Measurements from ENCODE around the gene ZMAT3. TPM values are rescaled to one million over a fixed set of nuclear protein-coding genes. Genes with fewer than 3 reads are reported as not detected.
"Not testable (repeated sequence)": the region's sequence is repeated elsewhere in the genome, so short reads cannot be mapped to it uniquely, and the experiment has no call there.

The ZMAT3 gene
- total RNA-seq, 2 donors from 2014 or later: 18.1 to 19.0 TPM

GRCh38 chr3:179056326-179056725 is 15.3 kb downstream of the ZMAT3 start:
- Mint-ChIP-seq H3K4me3 (no peak overlapping the region), H3K36me3 (ENCODE audit: low read depth) (peaks cover 4% of the 10 kb centered on the region), H3K27ac (no peak overlapping the region), H3K4me1 (peaks cover 18% of the 10 kb centered on the region), H3K27me3 (no peaks in the 10 kb centered on the region)
- H3K9me3 ChIP-seq (ENCODE audit: control insufficient read depth, low read length, poor library complexity, severe bottlenecking): no peaks in the 10 kb centered on the region
- DNase-seq (no peak), ATAC-seq (no peak)

- DNase-seq; H3K27me3 Mint-ChIP-seq; H3K9me3 ChIP-seq (ENCODE audit: control insufficient read depth, low read length, poor library complexity, severe bottlenecking); ATAC-seq; H3K36me3 Mint-ChIP-seq (ENCODE audit: low read depth); H3K27ac Mint-ChIP-seq; H3K4me3 Mint-ChIP-seq: not testable (repeated sequence)
- peaks cover 17% of the 10 kb centered on the region for H3K4me1 Mint-ChIP-seq
Observed at GRCh38 chr3:179054565-179054964, 17.0 kb downstream of the ZMAT3 start.

GRCh38 chr3:179046497-179047353 is 24.9 kb downstream of the ZMAT3 start:
- Mint-ChIP-seq H3K4me1 (peaks cover 31% of the 10 kb centered on the region), H3K36me3 (ENCODE audit: low read depth) (peaks cover 8% of the 10 kb centered on the region), H3K27ac (no peak overlapping the region), H3K4me3 (no peak overlapping the region), H3K27me3 (no peaks in the 10 kb centered on the region)
- no peaks in the 10 kb centered on the region for H3K9me3 ChIP-seq (ENCODE audit: control insufficient read depth, low read length, poor library complexity, severe bottlenecking)
- ATAC-seq (no peak), DNase-seq (no peak)

- no peak overlapping the region for H3K27ac Mint-ChIP-seq
- H3K4me3 Mint-ChIP-seq: no peak overlapping the region
Observed at GRCh38 chr3:179045719-179046402, 25.7 kb downstream of the ZMAT3 start.

GRCh38 chr3:179038899-179039251 is 32.7 kb downstream of the ZMAT3 start:
- not testable (repeated sequence) for H3K27me3 Mint-ChIP-seq; H3K27ac Mint-ChIP-seq; H3K36me3 Mint-ChIP-seq (ENCODE audit: low read depth); DNase-seq; H3K9me3 ChIP-seq (ENCODE audit: control insufficient read depth, low read length, poor library complexity, severe bottlenecking); ATAC-seq
- H3K4me1 Mint-ChIP-seq: peaks cover 23% of the 10 kb centered on the region
- peak overlapping the region; percentile 70 for H3K4me3 Mint-ChIP-seq

More at GRCh38 chr3:179045719-179046402, 25.7 kb downstream of the ZMAT3 start:
- H3K4me1 Mint-ChIP-seq: peaks cover 34% of the 10 kb centered on the region
- DNase-seq (no peak), ATAC-seq (no peak)
- H3K27me3 Mint-ChIP-seq: no peaks in the 10 kb centered on the region
- no peaks in the 10 kb centered on the region for H3K9me3 ChIP-seq (ENCODE audit: control insufficient read depth, low read length, poor library complexity, severe bottlenecking)
- peaks cover 11% of the 10 kb centered on the region for H3K36me3 Mint-ChIP-seq (ENCODE audit: low read depth)

- peak; percentile 25 for ATAC-seq
Observed at GRCh38 chr3:179038216-179038898, 33.3 kb downstream of the ZMAT3 start.

GRCh38 chr3:179037351-179037750 is 34.3 kb downstream of the ZMAT3 start:
- Mint-ChIP-seq H3K27me3 (no peaks in the 10 kb centered on the region), H3K36me3 (ENCODE audit: low read depth) (peaks cover 3% of the 10 kb centered on the region), H3K4me3 (peak overlapping the region; percentile 70), H3K27ac (no peak overlapping the region), H3K4me1 (peaks cover 23% of the 10 kb centered on the region)
- ATAC-seq (peak; percentile 96), DNase-seq (peak; percentile 18 to 23 (median 21))
- no peaks in the 10 kb centered on the region for H3K9me3 ChIP-seq (ENCODE audit: control insufficient read depth, low read length, poor library complexity, severe bottlenecking)

More at GRCh38 chr3:179038216-179038898, 33.3 kb downstream of the ZMAT3 start:
- H3K36me3 Mint-ChIP-seq (ENCODE audit: low read depth): peaks cover 3% of the 10 kb centered on the region
- no peaks in the 10 kb centered on the region for H3K27me3 Mint-ChIP-seq
- peaks cover 23% of the 10 kb centered on the region for H3K4me1 Mint-ChIP-seq
- no peak overlapping the region for H3K27ac Mint-ChIP-seq
- no peaks in the 10 kb centered on the region for H3K9me3 ChIP-seq (ENCODE audit: control insufficient read depth, low read length, poor library complexity, severe bottlenecking)
- no peak for DNase-seq
- H3K4me3 Mint-ChIP-seq: peak overlapping the region; percentile 70

- peak overlapping the region; percentile 70 for H3K4me3 Mint-ChIP-seq
- no peak overlapping the region for H3K27ac Mint-ChIP-seq
- H3K9me3 ChIP-seq (ENCODE audit: control insufficient read depth, low read length, poor library complexity, severe bottlenecking): no peaks in the 10 kb centered on the region
- peaks cover 23% of the 10 kb centered on the region for H3K4me1 Mint-ChIP-seq
- H3K27me3 Mint-ChIP-seq: no peaks in the 10 kb centered on the region
- ATAC-seq: no peak
- DNase-seq: no peak
- H3K36me3 Mint-ChIP-seq (ENCODE audit: low read depth): peaks cover 3% of the 10 kb centered on the region
Observed at GRCh38 chr3:179036626-179037300, 34.8 kb downstream of the ZMAT3 start.

- ATAC-seq (no peak), DNase-seq (no peak)
- no peak overlapping the region for H3K4me3 Mint-ChIP-seq
- H3K9me3 ChIP-seq (ENCODE audit: control insufficient read depth, low read length, poor library complexity, severe bottlenecking): no peaks in the 10 kb centered on the region
- H3K4me1 Mint-ChIP-seq: peaks cover 22% of the 10 kb centered on the region
- H3K36me3 Mint-ChIP-seq (ENCODE audit: low read depth): no peaks in the 10 kb centered on the region
- no peak overlapping the region for H3K27ac Mint-ChIP-seq
- H3K27me3 Mint-ChIP-seq: no peaks in the 10 kb centered on the region
Observed at GRCh38 chr3:179036226-179036625, 35.4 kb downstream of the ZMAT3 start.

- Mint-ChIP-seq H3K27me3 (no peaks in the 10 kb centered on the region), H3K27ac (no peak overlapping the region), H3K4me1 (peaks cover 17% of the 10 kb centered on the region), H3K4me3 (no peak overlapping the region), H3K36me3 (ENCODE audit: low read depth) (no peaks in the 10 kb centered on the region)
- no peak for ATAC-seq
- no peak for DNase-seq
- no peaks in the 10 kb centered on the region for H3K9me3 ChIP-seq (ENCODE audit: control insufficient read depth, low read length, poor library complexity, severe bottlenecking)
Observed at GRCh38 chr3:179035232-179035631, 36.4 kb downstream of the ZMAT3 start.

- not testable (repeated sequence) for H3K27ac Mint-ChIP-seq; H3K4me3 Mint-ChIP-seq; ATAC-seq; H3K27me3 Mint-ChIP-seq; DNase-seq; H3K36me3 Mint-ChIP-seq (ENCODE audit: low read depth); H3K9me3 ChIP-seq (ENCODE audit: control insufficient read depth, low read length, poor library complexity, severe bottlenecking)
- H3K4me1 Mint-ChIP-seq: peaks cover 16% of the 10 kb centered on the region
Observed at GRCh38 chr3:179033304-179033657, 38.3 kb downstream of the ZMAT3 start.

- H3K36me3 Mint-ChIP-seq (ENCODE audit: low read depth); H3K27ac Mint-ChIP-seq; H3K4me3 Mint-ChIP-seq; H3K27me3 Mint-ChIP-seq; H3K9me3 ChIP-seq (ENCODE audit: control insufficient read depth, low read length, poor library complexity, severe bottlenecking); DNase-seq; ATAC-seq: not testable (repeated sequence)
- H3K4me1 Mint-ChIP-seq: peaks cover 16% of the 10 kb centered on the region
Observed at GRCh38 chr3:179032454-179033303, 38.9 kb downstream of the ZMAT3 start.
